ENCODE measurements around the gene DYNLRB2. TPM values are rescaled to one million over a fixed set of nuclear protein-coding genes. Genes with fewer than 3 reads are reported as not detected.

Gene DYNLRB2
- total and polyA plus RNA-seq, 2 experiments from 2014 or later = not detected

DNA sequence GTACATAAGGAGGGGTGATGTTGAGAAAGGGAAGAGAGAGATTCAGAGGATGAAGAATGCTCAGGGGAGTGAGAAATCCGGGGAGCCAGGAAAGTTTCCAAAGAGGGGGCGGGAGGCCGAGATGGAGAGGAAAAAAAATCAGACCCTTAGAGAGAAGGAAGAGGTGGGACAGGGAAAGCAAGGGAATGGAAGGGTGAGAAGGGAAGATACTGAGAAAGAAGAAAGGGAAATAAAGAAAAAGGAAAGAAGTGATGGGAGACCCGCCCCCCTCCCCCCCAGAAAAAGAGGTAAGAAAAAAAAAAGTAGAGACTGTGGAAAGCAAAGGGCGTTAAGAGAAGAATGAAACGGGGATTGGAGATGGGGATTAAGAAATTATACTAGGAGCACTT, 507 bp downstream of the DYNLRB2 start (continued):
- TF ChIP-seq, protein P1, sequence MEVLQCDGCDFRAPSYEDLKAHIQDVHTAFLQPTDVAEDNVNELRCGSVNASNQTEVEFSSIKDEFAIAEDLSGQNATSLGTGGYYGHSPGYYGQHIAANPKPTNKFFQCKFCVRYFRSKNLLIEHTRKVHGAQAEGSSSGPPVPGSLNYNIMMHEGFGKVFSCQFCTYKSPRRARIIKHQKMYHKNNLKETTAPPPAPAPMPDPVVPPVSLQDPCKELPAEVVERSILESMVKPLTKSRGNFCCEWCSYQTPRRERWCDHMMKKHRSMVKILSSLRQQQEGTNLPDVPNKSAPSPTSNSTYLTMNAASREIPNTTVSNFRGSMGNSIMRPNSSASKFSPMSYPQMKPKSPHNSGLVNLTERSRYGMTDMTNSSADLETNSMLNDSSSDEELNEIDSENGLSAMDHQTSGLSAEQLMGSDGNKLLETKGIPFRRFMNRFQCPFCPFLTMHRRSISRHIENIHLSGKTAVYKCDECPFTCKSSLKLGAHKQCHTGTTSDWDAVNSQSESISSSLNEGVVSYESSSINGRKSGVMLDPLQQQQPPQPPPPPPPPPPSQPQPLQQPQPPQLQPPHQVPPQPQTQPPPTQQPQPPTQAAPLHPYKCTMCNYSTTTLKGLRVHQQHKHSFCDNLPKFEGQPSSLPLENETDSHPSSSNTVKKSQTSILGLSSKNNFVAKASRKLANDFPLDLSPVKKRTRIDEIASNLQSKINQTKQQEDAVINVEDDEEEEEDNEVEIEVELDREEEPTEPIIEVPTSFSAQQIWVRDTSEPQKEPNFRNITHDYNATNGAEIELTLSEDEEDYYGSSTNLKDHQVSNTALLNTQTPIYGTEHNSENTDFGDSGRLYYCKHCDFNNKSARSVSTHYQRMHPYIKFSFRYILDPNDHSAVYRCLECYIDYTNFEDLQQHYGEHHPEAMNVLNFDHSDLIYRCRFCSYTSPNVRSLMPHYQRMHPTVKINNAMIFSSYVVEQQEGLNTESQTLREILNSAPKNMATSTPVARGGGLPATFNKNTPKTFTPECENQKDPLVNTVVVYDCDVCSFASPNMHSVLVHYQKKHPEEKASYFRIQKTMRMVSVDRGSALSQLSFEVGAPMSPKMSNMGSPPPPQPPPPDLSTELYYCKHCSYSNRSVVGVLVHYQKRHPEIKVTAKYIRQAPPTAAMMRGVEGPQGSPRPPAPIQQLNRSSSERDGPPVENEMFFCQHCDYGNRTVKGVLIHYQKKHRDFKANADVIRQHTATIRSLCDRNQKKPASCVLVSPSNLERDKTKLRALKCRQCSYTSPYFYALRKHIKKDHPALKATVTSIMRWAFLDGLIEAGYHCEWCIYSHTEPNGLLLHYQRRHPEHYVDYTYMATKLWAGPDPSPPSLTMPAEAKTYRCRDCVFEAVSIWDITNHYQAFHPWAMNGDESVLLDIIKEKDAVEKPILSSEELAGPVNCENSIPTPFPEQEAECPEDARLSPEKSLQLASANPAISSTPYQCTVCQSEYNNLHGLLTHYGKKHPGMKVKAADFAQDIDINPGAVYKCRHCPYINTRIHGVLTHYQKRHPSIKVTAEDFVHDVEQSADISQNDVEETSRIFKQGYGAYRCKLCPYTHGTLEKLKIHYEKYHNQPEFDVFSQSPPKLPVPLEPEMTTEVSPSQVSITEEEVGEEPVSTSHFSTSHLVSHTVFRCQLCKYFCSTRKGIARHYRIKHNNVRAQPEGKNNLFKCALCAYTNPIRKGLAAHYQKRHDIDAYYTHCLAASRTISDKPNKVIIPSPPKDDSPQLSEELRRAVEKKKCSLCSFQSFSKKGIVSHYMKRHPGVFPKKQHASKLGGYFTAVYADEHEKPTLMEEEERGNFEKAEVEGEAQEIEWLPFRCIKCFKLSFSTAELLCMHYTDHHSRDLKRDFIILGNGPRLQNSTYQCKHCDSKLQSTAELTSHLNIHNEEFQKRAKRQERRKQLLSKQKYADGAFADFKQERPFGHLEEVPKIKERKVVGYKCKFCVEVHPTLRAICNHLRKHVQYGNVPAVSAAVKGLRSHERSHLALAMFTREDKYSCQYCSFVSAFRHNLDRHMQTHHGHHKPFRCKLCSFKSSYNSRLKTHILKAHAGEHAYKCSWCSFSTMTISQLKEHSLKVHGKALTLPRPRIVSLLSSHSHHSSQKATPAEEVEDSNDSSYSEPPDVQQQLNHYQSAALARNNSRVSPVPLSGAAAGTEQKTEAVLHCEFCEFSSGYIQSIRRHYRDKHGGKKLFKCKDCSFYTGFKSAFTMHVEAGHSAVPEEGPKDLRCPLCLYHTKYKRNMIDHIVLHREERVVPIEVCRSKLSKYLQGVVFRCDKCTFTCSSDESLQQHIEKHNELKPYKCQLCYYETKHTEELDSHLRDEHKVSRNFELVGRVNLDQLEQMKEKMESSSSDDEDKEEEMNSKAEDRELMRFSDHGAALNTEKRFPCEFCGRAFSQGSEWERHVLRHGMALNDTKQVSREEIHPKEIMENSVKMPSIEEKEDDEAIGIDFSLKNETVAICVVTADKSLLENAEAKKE (CRISPR knock-in tag; IDR thresholded peaks at IDR 0.05) = no peak
- TF ChIP-seq NANOG (IDR thresholded peaks at IDR 0.05; ENCODE audit: borderline replicate concordance) (no peak), EZH2phosphoT487 (IDR thresholded peaks at IDR 0.05; ENCODE audit: unreplicated experiment) (no peak), POLR2AphosphoS5 (IDR thresholded peaks at IDR 0.05; ENCODE audit: low read depth) (no peak), CREB1 (CRISPR knock-in tag; IDR thresholded peaks at IDR 0.05; ENCODE audit: low read depth) (no peak)

DNA sequence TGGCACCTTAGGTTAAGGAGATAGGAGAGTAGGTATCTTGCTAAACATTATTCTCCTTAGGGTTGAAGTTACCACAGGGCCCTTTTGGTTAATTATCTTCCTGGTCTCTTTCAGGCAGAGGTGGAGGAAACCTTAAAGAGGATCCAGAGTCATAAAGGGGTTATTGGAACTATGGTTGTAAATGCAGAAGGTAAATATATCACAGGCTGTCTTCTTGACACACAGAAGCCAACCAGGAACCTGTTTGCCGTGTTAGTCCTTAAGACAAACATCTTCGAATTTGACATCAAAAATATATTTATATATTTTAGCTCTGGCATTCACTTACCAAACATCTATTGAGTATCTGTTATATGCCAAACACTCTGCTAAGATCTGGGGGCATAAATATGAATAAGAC, 2.4 kb downstream of the DYNLRB2 start:
- Histone ChIP-seq H3K36me3 (ENCODE audit: insufficient read depth) (no peaks in the 10 kb centered on the region), H3K4me3 (no peak overlapping the region), H2AFZ (no peak overlapping the region), H3K9me2 (ENCODE audit: insufficient read depth) (peaks cover 7% of the 10 kb centered on the region), H3K27me3 (ENCODE audit: insufficient read depth) (peaks cover 21% of the 10 kb centered on the region), H3K79me2 (replicated peaks; ENCODE audit: insufficient read depth) (no peaks in the 10 kb centered on the region), H3K4me2 (no peak overlapping the region), H3K4me1 (ENCODE audit: insufficient read depth) (0 out of 2 replicates have a peak, but pooled peaks cover 2% of the 10 kb centered on the region), H3K27ac (ENCODE audit: low read depth) (no peak overlapping the region), H3F3A (replicated peaks; ENCODE audit: low read depth) (no peaks in the 10 kb centered on the region), H4K20me1 (replicated peaks; ENCODE audit: insufficient read depth) (no peaks in the 10 kb centered on the region)
- Mint-ChIP-seq H3K9me3 (peaks cover 3% of the 10 kb centered on the region; the same call in 2 of the 3 replicates), H3K27ac (no peak overlapping the region), H3K27me3 (ENCODE audit: insufficient read depth, low read depth, poor library complexity) (peaks cover 17% of the 10 kb centered on the region), H3K4me3 (no peak overlapping the region), H3K4me1 (peaks cover 4% of the 10 kb centered on the region; the same call in 1 of the 3 replicates), H3K36me3 (ENCODE audit: low read depth) (no peaks in the 10 kb centered on the region)
- no peak for DNase-seq (ENCODE audit: low spot score)
- no peak for ATAC-seq
- TF ChIP-seq ZNF331 (CRISPR knock-in tag; IDR thresholded peaks at IDR 0.05; ENCODE audit: low read depth) = no peak
- TF ChIP-seq EZH2 (IDR thresholded peaks at IDR 0.05; ENCODE audit: low read depth, unreplicated experiment) = no peak
- TF ChIP-seq, protein P1 (CRISPR knock-in tag; IDR thresholded peaks at IDR 0.05) = no peak
- TF ChIP-seq, protein P2, sequence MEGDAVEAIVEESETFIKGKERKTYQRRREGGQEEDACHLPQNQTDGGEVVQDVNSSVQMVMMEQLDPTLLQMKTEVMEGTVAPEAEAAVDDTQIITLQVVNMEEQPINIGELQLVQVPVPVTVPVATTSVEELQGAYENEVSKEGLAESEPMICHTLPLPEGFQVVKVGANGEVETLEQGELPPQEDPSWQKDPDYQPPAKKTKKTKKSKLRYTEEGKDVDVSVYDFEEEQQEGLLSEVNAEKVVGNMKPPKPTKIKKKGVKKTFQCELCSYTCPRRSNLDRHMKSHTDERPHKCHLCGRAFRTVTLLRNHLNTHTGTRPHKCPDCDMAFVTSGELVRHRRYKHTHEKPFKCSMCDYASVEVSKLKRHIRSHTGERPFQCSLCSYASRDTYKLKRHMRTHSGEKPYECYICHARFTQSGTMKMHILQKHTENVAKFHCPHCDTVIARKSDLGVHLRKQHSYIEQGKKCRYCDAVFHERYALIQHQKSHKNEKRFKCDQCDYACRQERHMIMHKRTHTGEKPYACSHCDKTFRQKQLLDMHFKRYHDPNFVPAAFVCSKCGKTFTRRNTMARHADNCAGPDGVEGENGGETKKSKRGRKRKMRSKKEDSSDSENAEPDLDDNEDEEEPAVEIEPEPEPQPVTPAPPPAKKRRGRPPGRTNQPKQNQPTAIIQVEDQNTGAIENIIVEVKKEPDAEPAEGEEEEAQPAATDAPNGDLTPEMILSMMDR (conservative IDR thresholded peaks at IDR 0.05; ENCODE audit: low read depth in 2 of 2) = no peak
- no peak for TF ChIP-seq JUNB (IDR thresholded peaks at IDR 0.05; ENCODE audit: unreplicated experiment)
